SJSA1 (cell line): ENCODE data around the gene TSPAN14. TPM values are rescaled to one million over a fixed set of nuclear protein-coding genes. Genes with fewer than 3 reads are reported as not detected.
A peak's percentile ranks its signal among the peaks of the same experiment; 100 is the strongest.

ENCODE experiments used
- DNase-seq, 2 experiments: peaks; one replicate each; pipeline ENCODE4 v3.0.0-alpha.2; 2015 to 2020; ENCODE audit warnings: low spot score in 2 of 2, low read depth in 1 of 2
- H3K27ac ChIP-seq: fragments of 250-450 bp; sonication (Bioruptor Pico); 2 replicates; pipeline ENCODE4 v1.5.1; 2020; ENCODE audit warnings: mild to moderate bottlenecking, moderate library complexity
- H3K27me3 ChIP-seq: fragments of 250-450 bp; sonication (Bioruptor Pico); replicated peaks from 2 replicates; pipeline ENCODE4 v1.5.1; 2020; ENCODE audit warnings: mild to moderate bottlenecking, moderate library complexity
- H3K36me3 ChIP-seq: fragments of 250-450 bp; sonication (Bioruptor Pico); 2 replicates; pipeline ENCODE4 v1.5.1; 2020; ENCODE audit warnings: mild to moderate bottlenecking
- H3K4me1 ChIP-seq: fragments of 250-450 bp; sonication (Bioruptor Pico); replicated peaks from 2 replicates; pipeline ENCODE4 v1.6.1; 2021; ENCODE audit warnings: mild to moderate bottlenecking
- H3K4me3 ChIP-seq: fragments of 250-450 bp; sonication (Bioruptor Pico); 2 replicates; pipeline ENCODE4 v1.5.1; 2020; ENCODE audit warnings: mild to moderate bottlenecking
- H3K9me3 ChIP-seq: fragments of 250-450 bp; sonication (Bioruptor Pico); replicated peaks from 2 replicates; pipeline ENCODE4 v1.5.1; 2020; ENCODE audit warnings: mild to moderate bottlenecking
- total RNA-seq: library from RNA; depleted of rRNA; stranded (reverse); fragments of >200 nt; shearing (Covaris generic); gene quantifications from 2 replicates; pipeline ENCODE4 v1.2.3, GENCODE V29; 2014; rRNA removed

TSPAN14 gene
- total RNA-seq, 1 experiment from 2014 or later: 65.8 TPM

GRCh38 chr10:80582286-80582960 lies 128.3 kb downstream of the TSPAN14 start:
- Histone ChIP-seq H3K27ac (no peak overlapping the region), H3K4me3 (no peak overlapping the region), H3K9me3 (no peaks in the 10 kb centered on the region), H3K4me1 (no peaks in the 10 kb centered on the region), H3K36me3 (no peaks in the 10 kb centered on the region), H3K27me3 (no peaks in the 10 kb centered on the region)
- DNase-seq: peak in 1 of 2 experiments; percentile 14

Other genes with a start within 250 kb of the TSPAN14 start
- gene ANXA11, start 248.8 kb upstream of the TSPAN14 start, total RNA-seq: 76.9 and 114 TPM in 2 replicates
- gene MAT1A, start 164.7 kb upstream of the TSPAN14 start, total RNA-seq: not detected in 2 replicates
- gene DYDC1, start 97.6 kb upstream of the TSPAN14 start, total RNA-seq: not detected in 2 replicates
- not detected in 2 replicates for gene DYDC2, start 97.5 kb upstream of the TSPAN14 start, total RNA-seq
- gene PRXL2A, start 45.8 kb upstream of the TSPAN14 start, total RNA-seq: 51.8 and 68.9 TPM in 2 replicates
- 0.08 TPM in 1 of 2 replicates, not detected in the other for gene SH2D4B, start 83.6 kb downstream of the TSPAN14 start, total RNA-seq